Neural cell (in vitro differentiated cells): ENCODE measurements around the gene PIAS4. TPM values are rescaled to one million over a fixed set of nuclear protein-coding genes. Genes with fewer than 3 reads are reported as not detected.

Source experiments
- H2AFZ ChIP-seq: fragments of 200-600, 300-800 bp; sonication (generic), shearing (Covaris generic); 2 replicates; pipeline ENCODE4 v1.6.0; 2014; ENCODE audit warnings: low read depth, mild to moderate bottlenecking, antibody characterized with exemption, low read length, moderate library complexity
- H3F3A ChIP-seq: fragments of 200-600 bp; shearing (Covaris generic); 2 replicates; pipeline ENCODE4 v1.6.1; 2016; ENCODE audit warnings: mild to moderate bottlenecking, moderate library complexity, mixed read lengths, antibody characterized with exemption, low read length; ENCODE audit not compliant: insufficient read depth, poor library complexity, severe bottlenecking
- H3K27ac ChIP-seq: fragments of 200-600, 300-800 bp; sonication (generic), shearing (Covaris generic); 2 replicates; pipeline ENCODE4 v1.5.1; 2014; ENCODE audit warnings: mild to moderate bottlenecking, low read length, moderate library complexity
- H3K27me3 ChIP-seq: fragments of 300-800, 200-600 bp; sonication (generic), shearing (Covaris generic); 2 replicates; pipeline ENCODE4 v1.6.0; 2014; ENCODE audit warnings: mild to moderate bottlenecking, low read depth, low read length, moderate library complexity; ENCODE audit not compliant: insufficient read depth
- H3K36me3 ChIP-seq: fragments of 300-800, 200-600 bp; sonication (generic), shearing (Covaris generic); 2 replicates; pipeline ENCODE4 v1.5.1; 2014; ENCODE audit warnings: mild to moderate bottlenecking, antibody characterized with exemption, low read length, moderate library complexity; ENCODE audit not compliant: insufficient read depth
- H3K4me2 ChIP-seq: fragments of 300-800, 200-600 bp; sonication (generic), shearing (Covaris generic); 2 replicates; pipeline ENCODE4 v1.6.0; 2014; ENCODE audit warnings: mild to moderate bottlenecking, low read length
- H3K4me3 ChIP-seq: fragments of 300-800, 200-600 bp; sonication (generic), shearing (Covaris generic); 2 replicates; pipeline ENCODE4 v1.5.1; 2014; ENCODE audit warnings: mild to moderate bottlenecking, low read length, moderate library complexity
- H3K79me2 ChIP-seq: fragments of 200-600 bp; shearing (Covaris generic); replicated peaks from 2 replicates; pipeline ENCODE4 v1.6.0; 2014; ENCODE audit warnings: mild to moderate bottlenecking, low read length, moderate library complexity; ENCODE audit not compliant: insufficient read depth
- H3K9ac ChIP-seq: fragments of 300-800, 200-600 bp; sonication (generic), shearing (Covaris generic); 2 replicates; pipeline ENCODE4 v1.6.1; 2016; ENCODE audit warnings: mild to moderate bottlenecking, low read length, mixed read lengths
- H3K9me2 ChIP-seq: fragments of 200-600 bp; shearing (Covaris generic); 2 replicates; pipeline ENCODE4 v1.6.1; 2016; ENCODE audit warnings: mild to moderate bottlenecking, low read length, mixed read lengths; ENCODE audit not compliant: insufficient read depth
- H3K9me3 ChIP-seq: fragments of 200-600, 300-800 bp; sonication (generic), shearing (Covaris generic); 2 replicates; pipeline ENCODE4 v1.6.1; 2016; ENCODE audit warnings: mild to moderate bottlenecking, mixed run types, low read length, moderate library complexity, mixed read lengths
- H4K20me1 ChIP-seq: fragments of 200-600 bp; shearing (Covaris generic); 2 replicates; pipeline ENCODE4 v1.6.1; 2016; ENCODE audit warnings: mild to moderate bottlenecking, mixed run types; ENCODE audit not compliant: insufficient read depth
- CTCF ChIP-seq: fragments of 450-650 bp; IDR thresholded peaks from 2 replicates; pipeline ENCODE4 v1.5.1; 2014; ENCODE audit warnings: antibody characterized with exemption, mild to moderate bottlenecking, moderate library complexity; ENCODE audit not compliant: poor library complexity, severe bottlenecking
- EP300 ChIP-seq: fragments of 450-650 bp; conservative IDR thresholded peaks from 2 replicates; pipeline ENCODE4 v1.6.1; 2014; ENCODE audit warnings: antibody characterized with exemption, mild to moderate bottlenecking, moderate library complexity; ENCODE audit not compliant: poor library complexity, severe bottlenecking
- EZH2 ChIP-seq: fragments of 200-600, 300-800 bp; shearing (Covaris generic), sonication (generic); IDR thresholded peaks from 2 replicates; pipeline ENCODE4 v1.6.1; 2014; ENCODE audit warnings: antibody characterized with exemption, low read length, borderline replicate concordance, mild to moderate bottlenecking; ENCODE audit not compliant: insufficient read depth, poor library complexity, severe bottlenecking
- MXI1 ChIP-seq: fragments of 450-650 bp; conservative IDR thresholded peaks from 2 replicates; pipeline ENCODE4 v1.6.1; 2014; ENCODE audit warnings: antibody characterized with exemption, mild to moderate bottlenecking; ENCODE audit not compliant: poor library complexity, severe bottlenecking
- POLR2AphosphoS5 ChIP-seq: IDR thresholded peaks from 2 replicates; pipeline ENCODE4 v1.6.1; 2012
- RAD21 ChIP-seq: fragments of 450-650 bp; conservative IDR thresholded peaks from 2 replicates; pipeline ENCODE4 v1.6.1; 2014; ENCODE audit warnings: antibody characterized with exemption, mild to moderate bottlenecking, moderate library complexity
- REST ChIP-seq: IDR thresholded peaks from 2 replicates; pipeline ENCODE4 v1.6.1; 2012; ENCODE audit warnings: borderline replicate concordance
- SMC3 ChIP-seq: fragments of 450-650 bp; conservative IDR thresholded peaks from 2 replicates; pipeline ENCODE4 v1.6.1; 2014; ENCODE audit warnings: antibody characterized with exemption, mild to moderate bottlenecking, moderate library complexity; ENCODE audit not compliant: poor library complexity
- TAF1 ChIP-seq: IDR thresholded peaks from 2 replicates; pipeline ENCODE4 v1.6.1; 2012; ENCODE audit warnings: low read depth
- polyA plus RNA-seq: library from polyadenylated mRNA; depleted of rRNA; stranded (reverse); fragments of >200 nt; gene quantifications from 2 replicates; pipeline ENCODE4 v1.2.3, GENCODE V29; 2014

PIAS4 gene
- polyA plus RNA-seq, 1 donor from 2014 or later = 22.3 TPM

- Histone ChIP-seq H3K9ac (no peak overlapping the region), H3K27ac (no peak overlapping the region), H3K9me3 (no peaks in the 10 kb centered on the region), H3K36me3 (no peaks in the 10 kb centered on the region), H3K79me2 (no peaks in the 10 kb centered on the region), H3K4me2 (no peak overlapping the region), H3K27me3 (no peaks in the 10 kb centered on the region), H4K20me1 (no peaks in the 10 kb centered on the region), H3F3A (no peaks in the 10 kb centered on the region), H3K9me2 (no peaks in the 10 kb centered on the region), H2AFZ (no peak overlapping the region), H3K4me3 (no peak overlapping the region)
- TF ChIP-seq SMC3 (no peak), TAF1 (no peak), RAD21 (no peak), CTCF (no peak), POLR2AphosphoS5 (no peak), MXI1 (no peak), EP300 (no peak), REST (no peak), EZH2 (no peak)
These were observed 23.0 kb downstream of the PIAS4 start for GRCh38 chr19:4030552-4030951.

- Histone ChIP-seq H3K27me3 (no peaks in the 10 kb centered on the region), H3K79me2 (no peaks in the 10 kb centered on the region), H3K36me3 (no peaks in the 10 kb centered on the region), H3K4me2 (no peak overlapping the region), H4K20me1 (no peaks in the 10 kb centered on the region), H3K9ac (no peak overlapping the region), H3K9me2 (no peaks in the 10 kb centered on the region), H3F3A (no peaks in the 10 kb centered on the region), H3K4me3 (no peak overlapping the region), H2AFZ (no peak overlapping the region), H3K27ac (no peak overlapping the region), H3K9me3 (no peaks in the 10 kb centered on the region)
- TF ChIP-seq SMC3 (no peak), REST (no peak), TAF1 (no peak), POLR2AphosphoS5 (no peak), EZH2 (no peak), MXI1 (no peak), RAD21 (no peak)
These were observed 23.4 kb downstream of the PIAS4 start for GRCh38 chr19:4030981-4031380.
